Transverse colon (tissue), 4 donors: ENCODE results near the gene WWC1. TPM values are rescaled to one million over a fixed set of nuclear protein-coding genes. Genes with fewer than 3 reads are reported as not detected.

Experiments
- DNase-seq: peaks from one replicate; pipeline ENCODE4 v3.0.0-alpha.2; 2019
- H3K27ac ChIP-seq, 4 donors: fragments of 200-600 bp; sonication (generic); 2 replicates each; pipeline ENCODE4 v1.5.1; 2016 to 2018; ENCODE audit warnings: inconsistent platforms in 4 of 4
- H3K27me3 ChIP-seq: fragments of 200-600 bp; sonication (generic); 2 replicates; pipeline ENCODE4 v1.5.1; 2017; ENCODE audit warnings: inconsistent platforms
- H3K36me3 ChIP-seq, 4 donors: fragments of 200-600 bp; sonication (generic); 2 replicates each; pipeline ENCODE4 v1.5.1; 2017 to 2019; ENCODE audit warnings: inconsistent platforms in 4 of 4
- H3K4me1 ChIP-seq, 4 donors: fragments of 200-600 bp; sonication (generic); 2 replicates each; pipeline ENCODE4 v1.5.1; 2017 to 2020; ENCODE audit warnings: inconsistent platforms in 4 of 4
- H3K4me3 ChIP-seq, 4 donors: fragments of 200-600 bp; sonication (generic); 1 replicate in 1 of 4; 2 replicates in 3 of 4; pipeline versions ENCODE4 v1.5.1 to v1.6.1; 2017 to 2019; ENCODE audit warnings: inconsistent platforms in 4 of 4
- H3K9me3 ChIP-seq, 2 donors: fragments of 200-600 bp; sonication (generic); 2 replicates each; pipeline ENCODE4 v1.5.1; 2017 to 2019; ENCODE audit warnings: inconsistent platforms in 2 of 2
- CTCF ChIP-seq, 5 experiments: fragments of 200-600 bp in 3 of 5; fragments of 450-650 bp in 2 of 5; sonication (generic) in 3 of 5; IDR thresholded peaks; 1 replicate in 2 of 5; 2 replicates in 3 of 5; pipeline ENCODE4 v1.5.1; 2016 to 2017; ENCODE audit warnings: antibody characterized with exemption in 5 of 5, inconsistent platforms in 3 of 5, mild to moderate bottlenecking in 2 of 5, moderate library complexity in 1 of 5
- EP300 ChIP-seq: sonication (generic); formaldehyde crosslinking; IDR thresholded peaks from one replicate; pipeline ENCODE4 v1.6.1; 2017; ENCODE audit warnings: antibody characterized with exemption, low read depth
- POLR2A ChIP-seq: fragments of 450-650 bp; IDR thresholded peaks from one replicate; pipeline ENCODE4 v1.6.1; 2016; ENCODE audit warnings: antibody characterized with exemption, mild to moderate bottlenecking, moderate library complexity
- POLR2AphosphoS5 ChIP-seq, 3 donors: sonication (generic); formaldehyde crosslinking; IDR thresholded peaks; one replicate each; pipeline ENCODE4 v1.6.1; 2016; ENCODE audit warnings: antibody characterized with exemption in 3 of 3
- WGBS, 2 donors: methylation state at CpG; one replicate each; pipeline ENCODE4 v1.1.5; 2018; ENCODE audit warnings: low coverage in 1 of 2; 5-methylcytosine and 5-hydroxymethylcytosine counted together
- in situ Hi-C, 4 donors: fragments of 200-750 bp; cut with MboI; loops; one replicate each; pipeline versions ENCODE4 v1.15.0 to v1.15.1; 2017; ENCODE audit warnings: low sequenced_read_pairs in 3 of 4, low pct_ligation_motif_present in 1 of 4, low pct_unique_long_range_greater_than_20kb in 1 of 4
- intact Hi-C: fragments of 100-400 bp; cut with DNase I; formaldehyde crosslinking; loops from one replicate; pipeline ENCODE4 v1.15.1; 2023; ENCODE audit warnings: low total_unique reads
- total RNA-seq, 4 donors: library from RNA; depleted of rRNA; stranded (reverse); fragments of >200 nt; gene quantifications; one replicate each; pipeline ENCODE4 v1.1.0, GENCODE V29; 2016

The WWC1 gene
- total RNA-seq, 4 donors from 2014 or later, result 10.1 to 34.8 (median 16.8) TPM

- 82 to 90% methylated on average over 8 to 13 of the region's 13 CpGs for WGBS, 2 donors
- Histone ChIP-seq H3K4me1 (peaks cover 0 to 4% (median 0%) of the 10 kb centered on the region in 4 donors), H3K9me3 (no peaks in the 10 kb centered on the region), H3K27ac (no peak overlapping the region), H3K4me3 (no peak overlapping the region), H3K36me3 (no peaks in the 10 kb centered on the region), H3K27me3 (no peaks in the 10 kb centered on the region)
- TF ChIP-seq POLR2A (no peak), CTCF (IDR thresholded peaks at IDR 0.05) (no peak), POLR2AphosphoS5 (IDR thresholded peaks at IDR 0.05) (no peak), EP300 (no peak)
- intact Hi-C loops, result no loop called here
- DNase-seq, result no peak
- in situ Hi-C loops, result no loop called here
Observed at GRCh38 chr5:168356171-168356570, 64.7 kb downstream of the WWC1 start.

GRCh38 chr5:168356592-168356991 lies 65.1 kb downstream of the WWC1 start:
- intact Hi-C loops, result no loop called here
- no peak overlapping the region for H3K4me3 ChIP-seq
- H3K27me3 ChIP-seq, result no peaks in the 10 kb centered on the region
- no peak overlapping the region for H3K27ac ChIP-seq
- 90 to 96% methylated on average over 4 of the region's 4 CpGs for WGBS, 2 donors
- DNase-seq, result no peak
- H3K36me3 ChIP-seq, result no peaks in the 10 kb centered on the region
- in situ Hi-C loops, result no loop called here
- peaks cover 0 to 4% (median under 1%) of the 10 kb centered on the region in 4 donors for H3K4me1 ChIP-seq
- no peaks in the 10 kb centered on the region for H3K9me3 ChIP-seq
- TF ChIP-seq CTCF (IDR thresholded peaks at IDR 0.05) (no peak), EP300 (no peak), POLR2A (no peak), POLR2AphosphoS5 (IDR thresholded peaks at IDR 0.05) (no peak)

- in situ Hi-C loops, result no loop called here
- Histone ChIP-seq H3K4me1 (peaks cover 0 to 10% (median 4%) of the 10 kb centered on the region in 4 donors), H3K9me3 (no peaks in the 10 kb centered on the region), H3K36me3 (no peaks in the 10 kb centered on the region), H3K27me3 (no peaks in the 10 kb centered on the region), H3K27ac (no peak overlapping the region), H3K4me3 (no peak overlapping the region)
- TF ChIP-seq CTCF (IDR thresholded peaks at IDR 0.05) (no peak), EP300 (no peak), POLR2A (no peak), POLR2AphosphoS5 (IDR thresholded peaks at IDR 0.05) (no peak)
- intact Hi-C loops, result no loop called here
- DNase-seq, result no peak
- 93 to 100% methylated on average over 1 to 3 of the region's 3 CpGs for WGBS, 2 donors
Observed at GRCh38 chr5:168357876-168358275, 66.4 kb downstream of the WWC1 start.

- in situ Hi-C loops, result no loop called here
- Histone ChIP-seq H3K9me3 (no peaks in the 10 kb centered on the region), H3K4me3 (no peak overlapping the region), H3K27me3 (no peaks in the 10 kb centered on the region), H3K27ac (no peak overlapping the region), H3K4me1 (peaks cover 0 to 8% (median 3%) of the 10 kb centered on the region in 4 donors), H3K36me3 (no peaks in the 10 kb centered on the region)
- intact Hi-C loops, result no loop called here
- TF ChIP-seq EP300, result no peak
- TF ChIP-seq POLR2A, result no peak
- TF ChIP-seq POLR2AphosphoS5 (IDR thresholded peaks at IDR 0.05), result no peak
- TF ChIP-seq CTCF (IDR thresholded peaks at IDR 0.05), result no peak
- 64% methylated on average over 2 of the region's 2 CpGs; no CpG with 5 or more reads in 1 of the 2 donors for WGBS, 2 donors
- DNase-seq, result no peak
Observed at GRCh38 chr5:168359820-168360460, 68.5 kb downstream of the WWC1 start.
